Measurements from ENCODE around the gene EPB41. TPM values are rescaled to one million over a fixed set of nuclear protein-coding genes. Genes with fewer than 3 reads are reported as not detected.

The EPB41 gene
- total and polyA plus RNA-seq, 9 of the 15 experiments (the other 6 are each of a cell fraction or from before 2014, with no cell fraction given): 3.7 to 213 (median 141) TPM

GRCh38 chr1:28899267-28899666 lies 15.1 kb upstream of the EPB41 start:
- ATAC-seq (no peak), FAIRE-seq (no peak), DNase-seq (ENCODE audit: extremely low read depth in 1 of 4, low spot score in 3 of 4) (no peak)
- Histone ChIP-seq H3K9me1 (ENCODE audit: control insufficient read depth, insufficient read depth, low read length) (peaks cover 13% of the 10 kb centered on the region), H4K20me1 (replicated peaks; ENCODE audit: control insufficient read depth, insufficient read depth, low read length) (peaks cover 56% of the 10 kb centered on the region), H3K4me3 (no peak overlapping the region), H3K9me3 (replicated peaks; ENCODE audit: control insufficient read depth, insufficient read depth, low read depth, low read length) (no peaks in the 10 kb centered on the region), H3K27me3 (ENCODE audit: control insufficient read depth in 2 of 2, insufficient read depth in 2 of 2, low read length in 2 of 2) (no peaks in the 10 kb centered on the region), H2AFZ (ENCODE audit: low read depth, low read length) (no peak overlapping the region), H3K9ac (ENCODE audit: insufficient read depth in 1 of 2, low read depth in 2 of 2, low read length in 2 of 2) (peak overlapping the region in 1 of 2 experiments; percentile 82; a peak in 1 of 4 replicates), H3K4me2 (ENCODE audit: insufficient read depth, low read length) (no peak overlapping the region), H3K4me1 (replicated peaks in 1 of 2; ENCODE audit: control insufficient read depth in 2 of 2, insufficient read depth in 2 of 2, low read length in 2 of 2) (peaks cover 41 to 43% of the 10 kb centered on the region in 2 experiments), H3K36me3 (ENCODE audit: control insufficient read depth, insufficient read depth, low read length) (peaks cover 68% of the 10 kb centered on the region), H3K79me2 (ENCODE audit: control insufficient read depth, insufficient read depth, low read length) (peaks cover 92% of the 10 kb centered on the region), H3K27ac (ENCODE audit: extremely low read depth, low read depth, low read length) (no peak overlapping the region)
- TF ChIP-seq HDAC1 (IDR thresholded peaks at IDR 0.05): no peak
- TF ChIP-seq ATF4 (CRISPR knock-in tag; IDR thresholded peaks at IDR 0.05): no peak
- TF ChIP-seq BRF1 (IDR thresholded peaks at IDR 0.05; ENCODE audit: borderline replicate concordance, extremely low read depth, insufficient read length): no peak
- POLR2A ChIA-PET: interaction anchor here (0.6 to 2.6 kb wide), 10 partner anchors 9 to 302 kb away, joined by 3 to 11 read pairs (median 4); partner anchors contain the start of gene EPB41
- WGBS (ENCODE audit: insufficient coverage, low coverage, missing lambda C conversion rate): 28% methylated on average over 2 of the region's 2 CpGs
- intact Hi-C loops (cut with micrococcal nuclease): no loop called here
- in situ Hi-C loops (cut with MboI): no loop called here
- CTCF ChIA-PET (ENCODE audit: low intra/inter-chr PET ratio): no interaction called here
- BruUV-seq (replicated peaks): no TSS peak

DNA sequence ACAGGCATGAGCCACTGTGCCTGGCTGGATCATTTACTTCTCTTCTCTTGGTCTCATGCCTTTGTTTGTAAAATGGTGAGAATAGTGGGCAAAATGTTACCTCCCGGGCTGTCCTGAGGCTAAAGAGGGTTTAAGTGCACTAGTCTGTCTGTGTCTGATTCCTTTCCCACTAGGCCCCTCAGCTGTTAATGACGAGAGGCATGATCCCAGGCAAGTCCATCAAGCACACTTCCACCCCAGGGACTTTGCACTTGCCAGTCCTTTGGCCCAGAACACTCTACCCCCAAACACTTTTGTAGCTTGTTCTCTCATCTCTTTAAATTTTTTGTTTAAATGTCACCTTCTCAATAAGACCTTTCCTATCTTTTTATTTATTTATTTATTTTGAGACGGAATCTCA lies 13.8 kb upstream of the EPB41 start:
- ChIA-PET CTCF (ENCODE audit: low intra/inter-chr PET ratio) (no interaction called here), POLR2A (interaction anchor here (1.1 to 2.6 kb wide), 6 partner anchors 9 to 59 kb away, joined by 3 to 11 read pairs (median 6); partner anchors contain the start of gene EPB41)
- H3K27me3 ChIP-seq (ENCODE audit: control insufficient read depth in 2 of 2, insufficient read depth in 2 of 2, low read length in 2 of 2): no peaks in the 10 kb centered on the region
- peaks cover 51% of the 10 kb centered on the region for H4K20me1 ChIP-seq (replicated peaks; ENCODE audit: control insufficient read depth, insufficient read depth, low read length)
- H3K79me2 ChIP-seq (ENCODE audit: control insufficient read depth, insufficient read depth, low read length): peaks cover 88% of the 10 kb centered on the region
- peaks cover 10% of the 10 kb centered on the region for H3K9me1 ChIP-seq (ENCODE audit: control insufficient read depth, insufficient read depth, low read length)
- no TSS peak for BruUV-seq (replicated peaks)
- in situ Hi-C loops (cut with MboI): no loop called here
- H3K9me3 ChIP-seq (replicated peaks; ENCODE audit: control insufficient read depth, insufficient read depth, low read depth, low read length): no peaks in the 10 kb centered on the region
- peak; percentile 83 for TF ChIP-seq RBM25 (IDR thresholded peaks at IDR 0.05; ENCODE audit: low read depth, low read length, severe bottlenecking)
- TF ChIP-seq RCOR1 (IDR thresholded peaks at IDR 0.05; ENCODE audit: borderline replicate concordance in 1 of 2, low read depth in 2 of 2, low read length in 2 of 2): 0 out of 4 replicates have a peak, but pooled peaks of 1 of the 2 experiments have one; percentile 19
- no peak for TF ChIP-seq NRF1 (conservative IDR thresholded peaks at IDR 0.05 in 1 of 2, IDR thresholded peaks at IDR 0.05 in 1 of 2)
- no peak for TF ChIP-seq ZNF282 (CRISPR knock-in tag; IDR thresholded peaks at IDR 0.05)
- no peak overlapping the region for H2AFZ ChIP-seq (ENCODE audit: low read depth, low read length)
- H3K36me3 ChIP-seq (ENCODE audit: control insufficient read depth, insufficient read depth, low read length): peaks cover 59% of the 10 kb centered on the region
- DNase-seq (ENCODE audit: extremely low read depth in 1 of 4, low spot score in 3 of 4) (no peak), ATAC-seq (no peak), FAIRE-seq (no peak)
- H3K4me1 ChIP-seq (replicated peaks in 1 of 2; ENCODE audit: control insufficient read depth in 2 of 2, insufficient read depth in 2 of 2, low read length in 2 of 2): peaks cover 41 to 46% of the 10 kb centered on the region in 2 experiments
- 92% methylated on average over 3 of the region's 3 CpGs for WGBS (ENCODE audit: insufficient coverage, low coverage, missing lambda C conversion rate)
- no peak overlapping the region for H3K4me2 ChIP-seq (ENCODE audit: insufficient read depth, low read length)
- H3K4me3 ChIP-seq: no peak overlapping the region
- intact Hi-C loops (cut with micrococcal nuclease): no loop called here
- no peak overlapping the region for H3K9ac ChIP-seq (ENCODE audit: insufficient read depth in 1 of 2, low read depth in 2 of 2, low read length in 2 of 2)
- no peak overlapping the region for H3K27ac ChIP-seq (ENCODE audit: extremely low read depth, low read depth, low read length)
